Measurements from ENCODE around the gene TOGARAM2. TPM values are rescaled to one million over a fixed set of nuclear protein-coding genes. Genes with fewer than 3 reads are reported as not detected.

Gene TOGARAM2
- total and polyA plus RNA-seq, 2 of the 8 experiments (the other 6 are each of a cell fraction or from before 2014, with no cell fraction given) = 0.42 to 1.4 TPM

DNA sequence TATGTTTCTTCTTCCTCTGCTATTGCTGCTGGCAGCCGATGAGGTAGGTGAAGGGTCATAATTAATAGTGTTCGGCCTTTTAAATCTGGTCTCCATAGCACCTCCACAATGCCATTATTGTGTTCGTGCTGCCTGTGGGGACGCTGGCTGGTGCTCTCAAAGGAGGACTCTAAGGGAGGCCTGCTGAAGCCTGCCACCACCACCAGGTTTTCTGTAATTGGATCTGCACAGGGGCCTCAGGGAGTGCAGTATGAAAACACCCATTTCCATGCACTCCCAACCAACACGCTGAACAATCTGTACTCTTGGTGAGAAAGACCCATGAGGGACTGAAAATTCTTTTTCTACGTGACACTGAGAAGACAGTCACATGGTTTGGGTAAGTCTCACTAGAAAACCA is 116.5 kb downstream of the TOGARAM2 start:
- H4K8ac ChIP-seq (ENCODE audit: extremely low read depth, insufficient read depth, low read length) = no peak overlapping the region
- H2BK15ac ChIP-seq (ENCODE audit: low read length) = no peak overlapping the region
- no peaks in the 10 kb centered on the region for H3K4me1 ChIP-seq (replicated peaks in 1 of 4; ENCODE audit: control insufficient read depth in 3 of 4, insufficient read depth in 4 of 4, low read length in 3 of 4)
- no peak overlapping the region for H2AFZ ChIP-seq (ENCODE audit: low read length)
- H4K91ac ChIP-seq (replicated peaks; ENCODE audit: insufficient read length, low read length) = no peak overlapping the region
- no peak overlapping the region for H3K9ac ChIP-seq (replicated peaks in 1 of 4; ENCODE audit: extremely low read depth in 1 of 4, low read depth in 3 of 4, low read length in 3 of 4)
- TF ChIP-seq RXRA (IDR thresholded peaks at IDR 0.05; ENCODE audit: insufficient read depth, low read depth, low read length) (no peak), SAP30 (IDR thresholded peaks at IDR 0.05; ENCODE audit: insufficient read depth, insufficient replicate concordance, low read length) (no peak), EGR1 (IDR thresholded peaks at IDR 0.05; ENCODE audit: borderline replicate concordance, low read depth, low read length) (no peak), SP1 (IDR thresholded peaks at IDR 0.05; ENCODE audit: low read depth, low read length) (no peak), GTF2F1 (IDR thresholded peaks at IDR 0.05; ENCODE audit: borderline replicate concordance, low read depth, low read length) (no peak), KDM1A (IDR thresholded peaks at IDR 0.05; ENCODE audit: borderline replicate concordance, low read length) (no peak), NRF1 (IDR thresholded peaks at IDR 0.05; ENCODE audit: low read depth, low read length) (no peak)
- H3K4me3 ChIP-seq (ENCODE audit: extremely low read depth in 1 of 4, insufficient read depth in 2 of 4, low read depth in 3 of 4, low read length in 4 of 4) = no peak overlapping the region
- no peaks in the 10 kb centered on the region for H3K36me3 ChIP-seq (ENCODE audit: control insufficient read depth in 2 of 4, insufficient read depth in 4 of 4, low read length in 3 of 4)
- no peaks in the 10 kb centered on the region for H3K27me3 ChIP-seq (replicated peaks in 1 of 4; ENCODE audit: control insufficient read depth in 3 of 4, extremely low read depth in 1 of 4, insufficient read depth in 3 of 4, low read length in 3 of 4)
- H3K27ac ChIP-seq (ENCODE audit: low read depth, low read length) = no peak overlapping the region
- H3K23me2 ChIP-seq (ENCODE audit: low read depth, low read length) = no peaks in the 10 kb centered on the region
- H3K4ac ChIP-seq (replicated peaks; ENCODE audit: insufficient read length, low read depth, low read length) = no peak overlapping the region
- DNase-seq (ENCODE audit: low read depth in 1 of 2, low spot score in 2 of 2) = no peak
- H2AK5ac ChIP-seq (ENCODE audit: low read depth, low read length) = no peak overlapping the region
- FAIRE-seq = no peak
- ChIA-PET POLR2A (ENCODE audit: partially characterized antibody) (no interaction called here), CTCF (ENCODE audit: partially characterized antibody) (no interaction called here)
- 81% methylated on average over 6 of the region's 6 CpGs; no CpG with 5 or more reads in 1 of the 2 experiments for WGBS, 2 experiments (ENCODE audit: extremely low coverage in 1 of 2, insufficient coverage in 1 of 2, insufficient read length in 1 of 2, insufficient replicate concordance in 2 of 2, low coverage in 1 of 2, low lambda C conversion rate in 2 of 2, missing lambda C conversion rate in 1 of 2)
- no peak overlapping the region for H2BK120ac ChIP-seq (replicated peaks; ENCODE audit: low read depth, low read length)
- H3K4me2 ChIP-seq (ENCODE audit: insufficient read depth in 1 of 2, low read depth in 2 of 2, low read length in 2 of 2) = no peak overlapping the region
- no peak overlapping the region for H3K14ac ChIP-seq (ENCODE audit: insufficient read length)
- H3K9me3 ChIP-seq (ENCODE audit: insufficient read depth in 2 of 2, low read depth in 1 of 2, low read length in 1 of 2) = peaks cover 3 to 6% of the 10 kb centered on the region in 2 experiments; a peak in 2 of 4 replicates
- H3K56ac ChIP-seq (replicated peaks; ENCODE audit: insufficient read length, low read depth, low read length) = no peak overlapping the region
- no peaks in the 10 kb centered on the region for H4K20me1 ChIP-seq (replicated peaks in 1 of 2; ENCODE audit: control insufficient read depth in 1 of 2, insufficient read depth in 2 of 2, low read length in 2 of 2)
- H4K5ac ChIP-seq (ENCODE audit: insufficient read length, low read depth, low read length) = no peak overlapping the region
- H3K23ac ChIP-seq (ENCODE audit: insufficient read length) = no peak overlapping the region
- no peaks in the 10 kb centered on the region for H3K79me2 ChIP-seq (ENCODE audit: control insufficient read depth in 1 of 2, insufficient read depth in 2 of 2, low read length in 2 of 2)
- no peak overlapping the region for H3K18ac ChIP-seq (ENCODE audit: extremely low read depth, low read length)
- H3K79me1 ChIP-seq (ENCODE audit: low read depth, low read length) = no peaks in the 10 kb centered on the region
- H2BK20ac ChIP-seq (ENCODE audit: low read length) = no peak overlapping the region
- H2BK12ac ChIP-seq (ENCODE audit: low read depth, low read length) = no peak overlapping the region
- no peak overlapping the region for H2BK5ac ChIP-seq (ENCODE audit: low read depth, low read length)

Measured in H1 (cell line).